Epithelial cell of esophagus (primary cell): ENCODE data around the gene AKIP1.

ENCODE experiments used
- DNase-seq: peaks from one replicate; pipeline ENCODE4 v3.0.0; 2010; ENCODE audit warnings: low read depth
- H3K4me3 ChIP-seq: 2 replicates; pipeline ENCODE4 v1.5.1; 2011; ENCODE audit warnings: mild to moderate bottlenecking, low read length, control low read depth
- CTCF ChIP-seq: IDR thresholded peaks from 2 replicates; pipeline ENCODE4 v1.5.1; 2011; ENCODE audit warnings: low read depth, mild to moderate bottlenecking, low read length, control low read depth, inconsistent platforms; ENCODE audit not compliant: insufficient read depth; ENCODE audit errors: missing control alignments

Gene AKIP1

GRCh38 chr11:8961401-8961800, 50.4 kb downstream of the AKIP1 start:
- TF ChIP-seq CTCF: no peak
- H3K4me3 ChIP-seq: no peak overlapping the region
- DNase-seq: no peak

GRCh38 chr11:8962841-8963240, 51.9 kb downstream of the AKIP1 start:
- H3K4me3 ChIP-seq: peak overlapping the region; percentile 87
- no peak for DNase-seq
- no peak for TF ChIP-seq CTCF

- peak overlapping the region; percentile 87 for H3K4me3 ChIP-seq
- DNase-seq: peak; percentile 88
- no peak for TF ChIP-seq CTCF
Measured at GRCh38 chr11:8963569-8964323, 52.8 kb downstream of the AKIP1 start.

GRCh38 chr11:8964324-8965320, 53.6 kb downstream of the AKIP1 start, which contains the start of gene TMEM9B:
Gene TMEM9B, minus strand, starts transcription at chr11:8964442. Its CDS starts 129 bp downstream, at chr11:8964313.
- DNase-seq: peak; percentile 91
- TF ChIP-seq CTCF: no peak
- H3K4me3 ChIP-seq: peak within 1 kb of the TSS; percentile 87

- no peak for DNase-seq
- no peak for TF ChIP-seq CTCF
- no peak overlapping the region for H3K4me3 ChIP-seq
Measured at GRCh38 chr11:8967184-8967583, 56.2 kb downstream of the AKIP1 start.
